H9 (cell line): ENCODE results near the gene ENTPD6. TPM values are rescaled to one million over a fixed set of nuclear protein-coding genes. Genes with fewer than 3 reads are reported as not detected.

Source experiments
- DNase-seq: peaks from one replicate; pipeline ENCODE4 v3.0.0-alpha.2; 2017
- H2AFZ ChIP-seq: one replicate; pipeline ENCODE4 v1.6.1; 2013; ENCODE audit warnings: mild to moderate bottlenecking, low read length, control low read depth, moderate library complexity
- H2AK5ac ChIP-seq: 2 replicates; pipeline ENCODE4 v1.6.1; 2013; ENCODE audit warnings: low read length, control low read depth, mixed read lengths; ENCODE audit not compliant: insufficient read length
- H2BK120ac ChIP-seq: one replicate; pipeline ENCODE4 v1.6.1; 2013; ENCODE audit warnings: low read depth, mild to moderate bottlenecking, low read length, control low read depth, inconsistent platforms; ENCODE audit not compliant: poor library complexity, severe bottlenecking
- H2BK12ac ChIP-seq: 2 replicates; pipeline ENCODE4 v1.6.1; 2013; ENCODE audit warnings: low read length, control low read depth, mixed read lengths, low read depth; ENCODE audit not compliant: insufficient read length
- H2BK15ac ChIP-seq: 2 replicates; pipeline ENCODE4 v1.6.1; 2013; ENCODE audit warnings: low read depth, low read length, control low read depth
- H2BK20ac ChIP-seq: one replicate; pipeline ENCODE4 v1.6.1; 2013; ENCODE audit warnings: low read depth, mild to moderate bottlenecking, low read length, control low read depth, inconsistent platforms; ENCODE audit not compliant: poor library complexity, severe bottlenecking
- H2BK5ac ChIP-seq: 2 replicates; pipeline ENCODE4 v1.6.1; 2013; ENCODE audit warnings: low read length, control low read depth, mixed read lengths; ENCODE audit not compliant: insufficient read length
- H3K14ac ChIP-seq: 2 replicates; pipeline ENCODE4 v1.6.1; 2013; ENCODE audit warnings: low read length, control low read depth; ENCODE audit not compliant: insufficient read depth
- H3K18ac ChIP-seq: 2 replicates; pipeline ENCODE4 v1.6.1; 2013; ENCODE audit warnings: low read depth, mild to moderate bottlenecking, mixed read lengths, low read length, control low read depth; ENCODE audit not compliant: insufficient read length
- H3K23ac ChIP-seq: 2 replicates; pipeline ENCODE4 v1.6.1; 2013; ENCODE audit warnings: low read length, control low read depth, mixed read lengths, low read depth; ENCODE audit not compliant: insufficient read length
- H3K23me2 ChIP-seq: 2 replicates; pipeline ENCODE4 v1.6.1; 2013; ENCODE audit warnings: low read depth, mild to moderate bottlenecking, mixed read lengths, low read length, control low read depth; ENCODE audit not compliant: insufficient read length, poor library complexity, severe bottlenecking
- H3K27ac ChIP-seq: 2 replicates; pipeline ENCODE4 v1.5.1; 2013; ENCODE audit warnings: low read length, control low read depth, mixed read lengths, low read depth; ENCODE audit not compliant: insufficient read length
- H3K27me3 ChIP-seq: 2 replicates; pipeline ENCODE4 v1.6.1; 2013; ENCODE audit warnings: low read length, control low read depth, inconsistent platforms; ENCODE audit not compliant: insufficient read depth
- H3K4ac ChIP-seq: 2 replicates; pipeline ENCODE4 v1.6.1; 2013; ENCODE audit warnings: low read depth, mild to moderate bottlenecking, control low read depth, inconsistent platforms, low read length, moderate library complexity
- H3K4me1 ChIP-seq: 2 replicates; pipeline ENCODE4 v1.6.1; 2013; ENCODE audit warnings: low read length, control low read depth, inconsistent platforms; ENCODE audit not compliant: insufficient read depth
- H3K4me2 ChIP-seq: 2 replicates; pipeline ENCODE4 v1.6.1; 2013; ENCODE audit warnings: low read length, control low read depth, mixed read lengths; ENCODE audit not compliant: insufficient read length, insufficient read depth
- H3K56ac ChIP-seq: 2 replicates; pipeline ENCODE4 v1.6.1; 2013; ENCODE audit warnings: low read depth, mild to moderate bottlenecking, mixed read lengths, low read length, control low read depth; ENCODE audit not compliant: insufficient read length
- H3K79me1 ChIP-seq: 2 replicates; pipeline ENCODE4 v1.6.1; 2013; ENCODE audit warnings: low read depth, mild to moderate bottlenecking, moderate library complexity, low read length, control low read depth, inconsistent platforms; ENCODE audit not compliant: insufficient read depth, poor library complexity, severe bottlenecking
- H3K79me2 ChIP-seq: 2 replicates; pipeline ENCODE4 v1.6.1; 2013; ENCODE audit warnings: low read length, control low read depth, inconsistent platforms; ENCODE audit not compliant: insufficient read depth
- H3K9ac ChIP-seq: 2 replicates; pipeline ENCODE4 v1.6.1; 2013; ENCODE audit warnings: low read length, control low read depth, mixed read lengths; ENCODE audit not compliant: insufficient read length; ENCODE audit errors: extremely low read depth
- H3K9me3 ChIP-seq: one replicate; pipeline ENCODE4 v1.6.1; 2013; ENCODE audit warnings: low read depth, low read length, inconsistent platforms; ENCODE audit not compliant: control insufficient read depth
- H3T11ph ChIP-seq: one replicate; pipeline ENCODE4 v1.6.1; 2013; ENCODE audit warnings: mild to moderate bottlenecking, low read length, control low read depth, inconsistent platforms
- H4K20me1 ChIP-seq: one replicate; pipeline ENCODE4 v1.6.1; 2013; ENCODE audit not compliant: control insufficient read depth, insufficient read length, insufficient read depth
- H4K5ac ChIP-seq: 2 replicates; pipeline ENCODE4 v1.6.1; 2013; ENCODE audit warnings: low read depth, mild to moderate bottlenecking, mixed read lengths, low read length, control low read depth; ENCODE audit not compliant: insufficient read length
- H4K8ac ChIP-seq: replicated peaks from 2 replicates; pipeline ENCODE4 v1.6.1; 2013; ENCODE audit warnings: low read length, control low read depth, mixed read lengths, low read depth; ENCODE audit not compliant: insufficient read length
- H4K91ac ChIP-seq: 2 replicates; pipeline ENCODE4 v1.6.1; 2013; ENCODE audit warnings: low read depth, mild to moderate bottlenecking, moderate library complexity, mixed read lengths, low read length, control low read depth; ENCODE audit not compliant: insufficient read length
- H3K27ac Mint-ChIP-seq, 3 experiments: 2 replicates in 2 of 3; 3 replicates in 1 of 3; pipeline ENCODE4 v1.8.0; 2020 to 2021; ENCODE audit warnings: mixed read lengths in 3 of 3, mild to moderate bottlenecking in 1 of 3, moderate library complexity in 1 of 3
- H3K27me3 Mint-ChIP-seq: 2 replicates; pipeline ENCODE4 v1.8.0; 2021; ENCODE audit warnings: low read depth, mild to moderate bottlenecking, moderate library complexity, mixed read lengths
- H3K36me3 Mint-ChIP-seq, 3 experiments: 2 replicates in 2 of 3; 3 replicates in 1 of 3; pipeline ENCODE4 v1.8.0; 2020 to 2021; ENCODE audit warnings: low read depth in 3 of 3, mixed read lengths in 3 of 3; ENCODE audit not compliant: insufficient read depth in 1 of 3
- H3K4me1 Mint-ChIP-seq, 2 experiments: 2 replicates each; pipeline ENCODE4 v1.8.0; 2020; ENCODE audit warnings: mixed read lengths in 2 of 2
- H3K4me3 Mint-ChIP-seq, 2 experiments: 2 replicates in 1 of 2; 3 replicates in 1 of 2; pipeline ENCODE4 v1.8.0; 2020 to 2021; ENCODE audit warnings: mild to moderate bottlenecking in 2 of 2, mixed read lengths in 2 of 2, moderate library complexity in 1 of 2
- H3K9me3 Mint-ChIP-seq, 2 experiments: 2 replicates in 1 of 2; 3 replicates in 1 of 2; pipeline ENCODE4 v1.8.0; 2020; ENCODE audit warnings: mild to moderate bottlenecking in 2 of 2, mixed read lengths in 2 of 2, moderate library complexity in 1 of 2
- CTCF ChIP-seq: fragments of 200-600 bp; sonication (generic); conservative IDR thresholded peaks from 3 replicates; pipeline ENCODE4 v1.8.0; 2021; ENCODE audit warnings: antibody characterized with exemption, mild to moderate bottlenecking
- WGBS: extraction: QIAGEN DNeasy Blood & Tissue Kit; methylation state at CpG from one replicate; pipeline ENCODE4 v1.1.7; 2013; ENCODE audit warnings: missing lambda C conversion rate, low lambda C conversion rate, mixed read lengths; ENCODE audit not compliant: insufficient read length; ENCODE audit errors: extremely low coverage; 5-methylcytosine and 5-hydroxymethylcytosine counted together
- total RNA-seq: library from RNA; stranded (reverse); gene quantifications from 2 replicates; pipeline ENCODE4 v1.2.1, GENCODE V29; 2021

ENTPD6 gene
- total RNA-seq, 1 experiment from 2014 or later = 57.4 TPM

- H4K8ac ChIP-seq = no peak overlapping the region
- no peak overlapping the region; a peak in 1 of 7 replicates for H3K27ac Mint-ChIP-seq
- no peak for TF ChIP-seq CTCF
- H3K23me2 ChIP-seq = no peaks in the 10 kb centered on the region
- H3K4me3 Mint-ChIP-seq = no peak overlapping the region; a peak in 1 of 5 replicates
- H3K79me1 ChIP-seq = no peaks in the 10 kb centered on the region
- no peak overlapping the region for H3K18ac ChIP-seq
- H2AFZ ChIP-seq = no peak overlapping the region
- DNase-seq = no peak
- H4K20me1 ChIP-seq = no peaks in the 10 kb centered on the region
- H3K4me2 ChIP-seq = no peak overlapping the region
- H3K14ac ChIP-seq = no peak overlapping the region
- no peak overlapping the region for H3K9ac ChIP-seq
- H3K27me3 Mint-ChIP-seq = no peaks in the 10 kb centered on the region
- H3K27me3 ChIP-seq = no peaks in the 10 kb centered on the region
- H2BK120ac ChIP-seq = no peak overlapping the region
- no peak overlapping the region for H3K56ac ChIP-seq
- H4K5ac ChIP-seq = no peak overlapping the region
- H3K4ac ChIP-seq = no peak overlapping the region
- H3K36me3 Mint-ChIP-seq = peaks cover 31 to 82% (median 46%) of the 10 kb centered on the region in 3 experiments
- no peak overlapping the region for H3T11ph ChIP-seq
- no peak overlapping the region for H3K27ac ChIP-seq
- H3K23ac ChIP-seq = no peak overlapping the region
- no peak overlapping the region for H2BK5ac ChIP-seq
- H3K9me3 ChIP-seq = no peaks in the 10 kb centered on the region
- no peak overlapping the region for H4K91ac ChIP-seq
- no peaks in the 10 kb centered on the region for H3K4me1 ChIP-seq
- WGBS = no CpG with 5 or more reads among the region's 20 CpGs
- no peaks in the 10 kb centered on the region for H3K79me2 ChIP-seq
- H3K9me3 Mint-ChIP-seq = no peaks in the 10 kb centered on the region; a peak in 1 of 5 replicates
- H2BK20ac ChIP-seq = no peak overlapping the region
- H2AK5ac ChIP-seq = no peak overlapping the region
- no peaks in the 10 kb centered on the region for H3K4me1 Mint-ChIP-seq
- H2BK15ac ChIP-seq = no peak overlapping the region
- no peak overlapping the region for H2BK12ac ChIP-seq
These were observed 78.2 kb downstream of the ENTPD6 start for GRCh38 chr20:25273541-25274358.
